SHP77 treated with DMSO at 0.1 percent for 48 hours (cell line): ENCODE measurements around the gene NPY2R.

Experiments used
- DNase-seq: peaks from one replicate; lab custom pipeline; 2025; lab: John Stamatoyannopoulos, UW

The NPY2R gene

DNA sequence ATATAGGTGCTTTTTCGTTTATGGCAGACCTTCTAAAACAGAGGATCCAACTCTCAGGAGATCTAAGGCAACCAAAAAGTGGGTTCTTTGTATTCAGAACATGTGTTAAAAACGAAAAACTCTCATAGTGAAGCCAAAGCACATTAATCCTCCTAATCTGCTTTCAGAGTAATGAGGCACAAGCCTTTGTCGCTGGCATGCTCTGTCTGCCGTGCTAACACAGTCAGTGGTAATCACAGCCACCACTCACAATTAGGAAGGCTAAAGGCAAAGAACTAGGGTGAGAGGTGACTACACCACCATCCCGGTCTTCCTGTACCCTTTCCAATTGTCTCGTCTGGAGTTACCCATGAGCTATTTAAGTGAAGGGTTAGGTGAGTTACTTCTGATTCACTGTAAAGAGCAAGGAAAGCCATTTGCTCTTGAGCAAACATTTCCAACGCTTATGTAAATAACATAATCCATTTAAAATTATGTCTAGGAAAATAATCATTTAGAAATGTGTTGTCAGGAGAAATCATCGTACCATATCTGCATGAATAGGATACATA, 40.7 kb downstream of the NPY2R start:
- no peak for DNase-seq

DNA sequence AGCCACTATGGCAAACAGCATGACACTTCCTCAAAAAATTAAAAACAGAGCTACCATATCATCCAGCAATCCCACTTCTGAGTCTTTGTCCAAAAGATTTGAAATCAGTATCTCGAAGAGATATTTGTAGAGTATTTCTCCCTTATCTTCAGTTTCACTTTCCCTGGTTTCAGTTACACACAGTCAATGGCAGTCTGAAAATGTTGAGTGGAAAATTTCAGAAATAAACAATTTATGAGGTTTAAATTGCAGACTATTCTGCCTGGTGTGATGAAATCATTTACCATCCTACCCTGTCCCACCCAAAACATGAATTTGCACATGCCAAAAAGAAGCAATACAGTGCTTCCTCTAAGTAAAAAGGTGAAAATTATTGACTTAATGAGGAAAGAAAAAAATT, 43.9 kb downstream of the NPY2R start:
- DNase-seq: no peak

DNA sequence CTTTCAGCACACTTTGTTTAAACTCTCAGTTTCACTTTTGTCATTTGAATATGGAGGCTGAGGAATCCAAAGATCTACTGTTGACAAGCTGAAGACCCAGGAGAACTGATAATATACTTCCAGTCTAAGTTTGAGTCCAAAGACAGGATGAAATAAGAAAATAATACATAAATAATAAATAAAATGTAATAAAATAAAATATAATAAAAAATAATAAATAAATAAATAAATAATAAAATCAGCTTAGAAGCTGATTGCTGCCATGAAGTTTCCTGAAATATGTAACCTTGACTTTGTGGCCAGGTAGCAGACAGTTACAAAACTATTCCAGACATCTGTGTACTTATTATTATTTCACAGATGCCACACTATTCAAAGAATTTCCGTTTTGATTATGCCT, 55.0 kb downstream of the NPY2R start:
- DNase-seq: no peak

DNA sequence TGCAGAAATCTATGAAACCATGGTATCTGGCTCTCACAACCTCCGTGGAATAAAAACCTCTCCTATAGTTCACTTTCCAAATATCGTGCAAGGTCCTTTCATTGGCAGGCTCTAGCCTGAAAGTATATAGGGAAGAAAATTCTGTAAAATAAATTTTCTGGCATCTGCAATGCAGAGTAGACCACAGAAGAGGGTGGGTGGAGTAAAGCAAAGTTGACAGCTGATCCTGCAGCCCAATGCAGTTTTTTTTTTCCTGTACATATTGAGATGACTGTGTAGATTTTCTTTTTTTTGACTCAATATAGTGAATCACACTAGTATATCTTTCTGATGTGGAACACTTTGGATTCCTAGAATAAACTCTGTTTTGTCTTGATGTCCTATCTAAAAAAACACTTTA, 56.7 kb downstream of the NPY2R start:
- DNase-seq: no peak
